ENCODE measurements around the gene PRF1. TPM values are rescaled to one million over a fixed set of nuclear protein-coding genes. Genes with fewer than 3 reads are reported as not detected.

The PRF1 gene
- total and polyA plus RNA-seq, 7 donors = 0.33 to 3.4 (median 1.6) TPM

DNA sequence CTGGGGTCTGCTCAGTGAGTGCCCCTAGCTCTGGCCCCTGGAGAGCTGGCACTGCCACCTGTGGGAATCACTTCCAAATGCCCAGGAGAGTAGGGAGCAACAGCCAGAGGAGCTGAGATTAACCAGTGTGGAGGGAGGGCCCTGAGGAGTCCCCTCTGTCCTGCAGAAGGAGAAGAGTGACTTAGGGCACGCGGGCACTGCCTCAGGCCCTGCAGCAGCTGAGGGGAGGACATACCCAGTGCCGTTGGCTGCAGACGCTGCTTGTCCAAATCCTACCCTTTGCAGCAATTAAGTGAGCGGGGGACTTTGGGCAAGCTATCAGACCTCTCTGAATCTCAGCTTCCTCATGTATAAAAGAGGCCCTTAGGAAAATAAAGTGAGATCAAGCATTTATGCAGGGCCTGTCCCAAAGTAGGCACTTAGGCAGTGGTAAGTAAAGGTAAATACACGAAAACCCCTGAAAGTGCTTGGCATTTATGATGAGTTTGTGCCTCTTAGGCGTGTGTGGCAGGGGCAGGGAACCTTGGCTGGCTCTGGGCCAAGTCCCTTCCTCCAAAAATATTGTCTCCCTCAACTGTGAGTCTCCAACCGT is 16.9 kb downstream of the PRF1 start:
- no peak overlapping the region for H3K4me3 ChIP-seq
- DNase-seq (no peak), ATAC-seq (no peak)
- no peaks in the 10 kb centered on the region for H3K27me3 ChIP-seq (ENCODE audit: insufficient read depth in 3 of 3, low read length in 2 of 3)
- 70 to 77% (median 75%) methylated on average over 8 of the region's 8 CpGs for WGBS, 3 donors
- no peak for TF ChIP-seq CTCF (IDR thresholded peaks at IDR 0.05)
- no peaks in the 10 kb centered on the region for H3K9me3 ChIP-seq
- H3K4me1 ChIP-seq = no peaks in the 10 kb centered on the region
- intact Hi-C loops (cut with DNase I) = no loop called here
- no peaks in the 10 kb centered on the region for H3K36me3 ChIP-seq (ENCODE audit: insufficient read depth in 1 of 2, low read depth in 1 of 2)
- no peak overlapping the region for H3K27ac ChIP-seq

- Histone ChIP-seq H3K4me3 (no peak overlapping the region), H3K9me3 (no peaks in the 10 kb centered on the region), H3K27me3 (ENCODE audit: insufficient read depth in 3 of 3, low read length in 2 of 3) (no peaks in the 10 kb centered on the region), H3K36me3 (ENCODE audit: insufficient read depth in 1 of 2, low read depth in 1 of 2) (no peaks in the 10 kb centered on the region), H3K27ac (no peak overlapping the region), H3K4me1 (no peaks in the 10 kb centered on the region)
- WGBS, 3 donors = 42 to 49% (median 44%) methylated on average over 7 of the region's 7 CpGs
- no peak for ATAC-seq
- intact Hi-C loops (cut with DNase I) = no loop called here
- DNase-seq = no peak
- no peak for TF ChIP-seq CTCF (IDR thresholded peaks at IDR 0.05)
These were observed 17.5 kb downstream of the PRF1 start for GRCh38 chr10:70584909-70585544.

- H3K4me3 ChIP-seq = no peak overlapping the region
- no peaks in the 10 kb centered on the region for H3K27me3 ChIP-seq (ENCODE audit: insufficient read depth in 3 of 3, low read length in 2 of 3)
- DNase-seq (no peak), ATAC-seq (no peak)
- intact Hi-C loops (cut with DNase I) = no loop called here
- H3K9me3 ChIP-seq = no peaks in the 10 kb centered on the region
- no peaks in the 10 kb centered on the region for H3K4me1 ChIP-seq
- TF ChIP-seq CTCF (IDR thresholded peaks at IDR 0.05) = no peak
- H3K36me3 ChIP-seq (ENCODE audit: insufficient read depth in 1 of 2, low read depth in 1 of 2) = no peaks in the 10 kb centered on the region
- 81 to 88% (median 84%) methylated on average over 11 of the region's 11 CpGs for WGBS, 3 donors
- H3K27ac ChIP-seq = no peak overlapping the region
These were observed 18.2 kb downstream of the PRF1 start for GRCh38 chr10:70584366-70584765.

GRCh38 chr10:70583669-70584037 is 18.9 kb downstream of the PRF1 start:
- Histone ChIP-seq H3K4me1 (no peaks in the 10 kb centered on the region), H3K9me3 (no peaks in the 10 kb centered on the region), H3K27ac (no peak overlapping the region), H3K36me3 (ENCODE audit: insufficient read depth in 1 of 2, low read depth in 1 of 2) (no peaks in the 10 kb centered on the region), H3K4me3 (no peak overlapping the region), H3K27me3 (ENCODE audit: insufficient read depth in 3 of 3, low read length in 2 of 3) (no peaks in the 10 kb centered on the region)
- intact Hi-C loops (cut with DNase I) = no loop called here
- DNase-seq = no peak
- TF ChIP-seq CTCF (IDR thresholded peaks at IDR 0.05) = no peak
- 70 to 80% (median 80%) methylated on average over 2 of the region's 2 CpGs for WGBS, 3 donors
- no peak for ATAC-seq
